ENCODE measurements around the gene BANP. TPM values are rescaled to one million over a fixed set of nuclear protein-coding genes. Genes with fewer than 3 reads are reported as not detected.
"Not testable (repeated sequence)": the region's sequence is repeated elsewhere in the genome, so short reads cannot be mapped to it uniquely, and the experiment has no call there.

Gene BANP
- total and polyA plus RNA-seq, 2 donors from 2014 or later, result 12.4 to 26.3 TPM

DNA sequence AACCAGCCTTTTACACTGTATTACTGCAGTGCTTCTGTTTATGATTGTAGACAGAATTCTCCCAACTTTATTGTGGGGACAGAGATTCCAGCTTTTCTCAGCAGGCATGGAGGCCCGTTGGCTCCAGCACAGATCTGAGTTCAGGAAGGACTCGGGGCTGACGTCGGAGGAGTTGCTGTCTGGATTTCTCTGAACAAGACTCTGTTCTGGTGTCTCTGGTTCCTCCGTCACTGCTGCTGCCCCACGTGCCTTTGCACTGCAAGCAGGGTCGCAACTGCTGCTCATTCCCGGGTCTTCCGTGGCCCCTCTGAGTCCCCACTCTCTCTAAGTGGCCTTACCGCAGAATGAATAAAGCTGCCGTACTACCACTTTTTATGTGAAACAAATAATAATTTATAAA, 88.4 kb downstream of the BANP start:
- peaks cover 0 to 8% (median 6%) of the 10 kb centered on the region in 3 donors for H3K36me3 ChIP-seq (ENCODE audit: control insufficient read depth in 2 of 3, insufficient read depth in 3 of 3, low read length in 3 of 3)
- H3K4me1 ChIP-seq (ENCODE audit: control insufficient read depth in 2 of 3, insufficient read depth in 2 of 3, low read depth in 1 of 3, low read length in 3 of 3), result no peaks in the 10 kb centered on the region
- no peaks in the 10 kb centered on the region for H3K9me3 ChIP-seq (ENCODE audit: control insufficient read depth in 2 of 3, insufficient read depth in 1 of 3, low read length in 3 of 3)
- H3K27me3 ChIP-seq (ENCODE audit: control insufficient read depth, insufficient read depth, low read length), result no peaks in the 10 kb centered on the region
- intact Hi-C loops (cut with DNase I), result no loop called here
- H3K4me3 ChIP-seq (ENCODE audit: low read length in 3 of 3), result no peak overlapping the region
- no peak overlapping the region for H3K9ac ChIP-seq (ENCODE audit: low read length in 3 of 3)
- no peak overlapping the region for H3K27ac ChIP-seq (ENCODE audit: low read depth in 2 of 2, low read length in 2 of 2)
- DNase-seq, result peak in 1 of 5 donors; percentile 54
- TF ChIP-seq, protein P1, sequence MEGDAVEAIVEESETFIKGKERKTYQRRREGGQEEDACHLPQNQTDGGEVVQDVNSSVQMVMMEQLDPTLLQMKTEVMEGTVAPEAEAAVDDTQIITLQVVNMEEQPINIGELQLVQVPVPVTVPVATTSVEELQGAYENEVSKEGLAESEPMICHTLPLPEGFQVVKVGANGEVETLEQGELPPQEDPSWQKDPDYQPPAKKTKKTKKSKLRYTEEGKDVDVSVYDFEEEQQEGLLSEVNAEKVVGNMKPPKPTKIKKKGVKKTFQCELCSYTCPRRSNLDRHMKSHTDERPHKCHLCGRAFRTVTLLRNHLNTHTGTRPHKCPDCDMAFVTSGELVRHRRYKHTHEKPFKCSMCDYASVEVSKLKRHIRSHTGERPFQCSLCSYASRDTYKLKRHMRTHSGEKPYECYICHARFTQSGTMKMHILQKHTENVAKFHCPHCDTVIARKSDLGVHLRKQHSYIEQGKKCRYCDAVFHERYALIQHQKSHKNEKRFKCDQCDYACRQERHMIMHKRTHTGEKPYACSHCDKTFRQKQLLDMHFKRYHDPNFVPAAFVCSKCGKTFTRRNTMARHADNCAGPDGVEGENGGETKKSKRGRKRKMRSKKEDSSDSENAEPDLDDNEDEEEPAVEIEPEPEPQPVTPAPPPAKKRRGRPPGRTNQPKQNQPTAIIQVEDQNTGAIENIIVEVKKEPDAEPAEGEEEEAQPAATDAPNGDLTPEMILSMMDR (IDR thresholded peaks at IDR 0.05; ENCODE audit: borderline replicate concordance, extremely low read depth, insufficient read depth), result no peak
- FAIRE-seq, result no peak

DNA sequence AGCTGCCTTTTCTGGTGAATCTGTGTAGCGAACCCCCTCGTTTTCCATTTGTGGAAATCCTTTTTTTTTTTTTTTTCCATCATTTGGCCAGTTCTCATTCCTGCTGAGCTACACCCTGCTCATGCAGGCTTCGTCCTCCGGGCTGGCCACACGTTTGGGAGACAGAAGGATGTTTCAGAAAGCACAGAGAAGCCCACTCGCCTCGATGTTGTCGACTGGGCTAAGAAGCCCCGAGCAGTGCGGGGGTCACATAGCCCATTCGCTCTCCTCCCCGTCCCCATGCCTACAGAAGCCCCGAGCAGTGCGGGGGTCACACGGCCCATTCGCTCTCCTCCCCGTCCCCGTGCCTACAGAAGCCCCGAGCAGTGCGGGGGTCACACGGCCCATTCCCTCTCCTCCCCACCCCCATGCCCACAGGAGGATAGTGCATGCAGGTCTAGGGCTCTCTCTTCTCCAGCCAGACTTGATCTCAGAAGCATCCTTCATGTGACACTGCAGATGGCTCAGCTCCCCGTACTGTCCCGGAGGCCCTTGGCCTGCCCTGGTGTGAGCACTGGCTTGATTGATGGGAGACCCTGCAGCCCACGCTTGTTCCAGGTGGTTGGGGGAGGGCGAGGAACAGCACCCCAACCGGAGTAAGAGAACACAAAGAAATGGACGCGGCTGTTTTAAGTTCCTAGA, 89.1 kb downstream of the BANP start:
- FAIRE-seq, result not testable (repeated sequence)
- DNase-seq, result peak in 2 of 5 donors; percentile 25 to 45

DNA sequence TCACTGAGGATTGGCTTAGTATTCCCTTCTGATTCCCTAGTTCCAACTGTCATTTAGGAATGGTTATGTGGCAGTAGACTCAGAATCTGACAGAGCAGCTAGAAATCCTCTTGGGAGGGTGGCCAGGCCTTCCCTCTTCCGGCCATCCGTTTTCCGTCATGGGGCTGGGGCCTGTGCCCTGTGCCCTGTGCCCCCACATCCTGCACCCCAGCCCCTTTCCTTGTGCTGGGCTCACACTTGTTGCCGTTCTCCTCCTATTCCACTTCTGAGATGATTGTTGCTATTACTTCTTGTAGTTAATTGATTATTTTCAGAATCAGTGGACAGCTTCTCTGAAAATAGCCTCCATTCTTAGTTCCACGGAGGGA, 89.6 kb downstream of the BANP start:
- H3K27me3 ChIP-seq (ENCODE audit: control insufficient read depth, insufficient read depth, low read length); H3K36me3 ChIP-seq (ENCODE audit: control insufficient read depth in 2 of 3, insufficient read depth in 3 of 3, low read length in 3 of 3); FAIRE-seq; H3K4me1 ChIP-seq (ENCODE audit: control insufficient read depth in 2 of 3, insufficient read depth in 2 of 3, low read depth in 1 of 3, low read length in 3 of 3); H3K9ac ChIP-seq (ENCODE audit: low read length in 3 of 3); H3K4me3 ChIP-seq (ENCODE audit: low read length in 3 of 3); H3K9me3 ChIP-seq (ENCODE audit: control insufficient read depth in 2 of 3, insufficient read depth in 1 of 3, low read length in 3 of 3); H3K27ac ChIP-seq (ENCODE audit: low read depth in 2 of 2, low read length in 2 of 2); intact Hi-C loops (cut with DNase I): not testable (repeated sequence)
- DNase-seq, result peak in 1 of 5 donors; percentile 14

More for the DNA sequence above, 89.1 kb downstream of the BANP start:
- H3K9me3 ChIP-seq (ENCODE audit: control insufficient read depth in 2 of 3, insufficient read depth in 1 of 3, low read length in 3 of 3); H3K4me3 ChIP-seq (ENCODE audit: low read length in 3 of 3); H3K4me1 ChIP-seq (ENCODE audit: control insufficient read depth in 2 of 3, insufficient read depth in 2 of 3, low read depth in 1 of 3, low read length in 3 of 3); H3K27me3 ChIP-seq (ENCODE audit: control insufficient read depth, insufficient read depth, low read length); intact Hi-C loops (cut with DNase I); H3K9ac ChIP-seq (ENCODE audit: low read length in 3 of 3); H3K27ac ChIP-seq (ENCODE audit: low read depth in 2 of 2, low read length in 2 of 2); H3K36me3 ChIP-seq (ENCODE audit: control insufficient read depth in 2 of 3, insufficient read depth in 3 of 3, low read length in 3 of 3): not testable (repeated sequence)

DNA sequence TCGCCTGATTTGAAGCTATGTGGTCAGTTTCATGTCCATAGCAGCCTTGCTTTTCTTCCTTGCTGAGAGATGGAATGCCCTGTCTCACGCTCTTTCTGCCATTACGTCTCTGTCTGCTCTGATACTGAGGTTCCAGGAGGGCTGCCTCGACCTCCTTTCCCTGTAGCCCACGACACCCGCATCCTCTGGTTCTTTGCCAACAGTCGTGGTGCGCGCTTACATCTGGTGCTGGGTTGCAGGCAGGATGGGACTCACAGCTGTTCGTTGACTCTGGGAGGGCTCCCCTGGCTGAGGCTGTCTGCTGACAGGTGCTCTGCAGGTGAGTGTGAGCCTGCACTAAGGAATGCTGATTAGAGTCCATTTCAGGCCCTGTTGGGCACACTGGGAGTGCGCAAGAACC, 90.3 kb downstream of the BANP start:
- H3K36me3 ChIP-seq (ENCODE audit: control insufficient read depth in 2 of 3, insufficient read depth in 3 of 3, low read length in 3 of 3); FAIRE-seq; H3K27ac ChIP-seq (ENCODE audit: low read depth in 2 of 2, low read length in 2 of 2); H3K27me3 ChIP-seq (ENCODE audit: control insufficient read depth, insufficient read depth, low read length); H3K4me1 ChIP-seq (ENCODE audit: control insufficient read depth in 2 of 3, insufficient read depth in 2 of 3, low read depth in 1 of 3, low read length in 3 of 3); H3K4me3 ChIP-seq (ENCODE audit: low read length in 3 of 3); H3K9ac ChIP-seq (ENCODE audit: low read length in 3 of 3); intact Hi-C loops (cut with DNase I); H3K9me3 ChIP-seq (ENCODE audit: control insufficient read depth in 2 of 3, insufficient read depth in 1 of 3, low read length in 3 of 3): not testable (repeated sequence)
- peak in 1 of 5 donors; percentile 22 for DNase-seq

- H3K4me1 ChIP-seq (ENCODE audit: control insufficient read depth in 2 of 3, insufficient read depth in 2 of 3, low read depth in 1 of 3, low read length in 3 of 3); H3K9me3 ChIP-seq (ENCODE audit: control insufficient read depth in 2 of 3, insufficient read depth in 1 of 3, low read length in 3 of 3); H3K36me3 ChIP-seq (ENCODE audit: control insufficient read depth in 2 of 3, insufficient read depth in 3 of 3, low read length in 3 of 3); FAIRE-seq; H3K27ac ChIP-seq (ENCODE audit: low read depth in 2 of 2, low read length in 2 of 2); H3K4me3 ChIP-seq (ENCODE audit: low read length in 3 of 3); H3K27me3 ChIP-seq (ENCODE audit: control insufficient read depth, insufficient read depth, low read length); intact Hi-C loops (cut with DNase I); H3K9ac ChIP-seq (ENCODE audit: low read length in 3 of 3): not testable (repeated sequence)
- DNase-seq, result peak in 1 of 5 donors; percentile 67
These were observed 90.8 kb downstream of the BANP start for GRCh38 chr16:88041986-88042562.

GRCh38 chr16:88043208-88043910, 92.1 kb downstream of the BANP start:
- H3K4me3 ChIP-seq (ENCODE audit: low read length in 3 of 3); H3K36me3 ChIP-seq (ENCODE audit: control insufficient read depth in 2 of 3, insufficient read depth in 3 of 3, low read length in 3 of 3); H3K4me1 ChIP-seq (ENCODE audit: control insufficient read depth in 2 of 3, insufficient read depth in 2 of 3, low read depth in 1 of 3, low read length in 3 of 3); H3K27ac ChIP-seq (ENCODE audit: low read depth in 2 of 2, low read length in 2 of 2); intact Hi-C loops (cut with DNase I); H3K9ac ChIP-seq (ENCODE audit: low read length in 3 of 3); H3K9me3 ChIP-seq (ENCODE audit: control insufficient read depth in 2 of 3, insufficient read depth in 1 of 3, low read length in 3 of 3); H3K27me3 ChIP-seq (ENCODE audit: control insufficient read depth, insufficient read depth, low read length); FAIRE-seq: not testable (repeated sequence)
- DNase-seq, result peak in 1 of 5 donors; percentile 0

GRCh38 chr16:88044121-88044581, 92.9 kb downstream of the BANP start:
- intact Hi-C loops (cut with DNase I); H3K36me3 ChIP-seq (ENCODE audit: control insufficient read depth in 2 of 3, insufficient read depth in 3 of 3, low read length in 3 of 3); H3K9ac ChIP-seq (ENCODE audit: low read length in 3 of 3); H3K9me3 ChIP-seq (ENCODE audit: control insufficient read depth in 2 of 3, insufficient read depth in 1 of 3, low read length in 3 of 3); FAIRE-seq; H3K27ac ChIP-seq (ENCODE audit: low read depth in 2 of 2, low read length in 2 of 2); H3K4me1 ChIP-seq (ENCODE audit: control insufficient read depth in 2 of 3, insufficient read depth in 2 of 3, low read depth in 1 of 3, low read length in 3 of 3); H3K27me3 ChIP-seq (ENCODE audit: control insufficient read depth, insufficient read depth, low read length); H3K4me3 ChIP-seq (ENCODE audit: low read length in 3 of 3): not testable (repeated sequence)
- DNase-seq, result peak in 1 of 5 donors; percentile 42

All from kidney (tissue), 14 donors.